Body of pancreas (tissue), 4 donors: Measurements from ENCODE around the gene CYP4A11.

Experiments
- CTCF ChIP-seq, 7 experiments: fragments of 450-650 bp in 4 of 7; fragments of 200-600 bp in 3 of 7; sonication (generic) in 3 of 7; IDR thresholded peaks; one replicate each; pipeline ENCODE4 v1.5.1; 2016 to 2019; ENCODE audit warnings: antibody characterized with exemption in 7 of 7
- POLR2A ChIP-seq, 3 donors: fragments of 450-650 bp; IDR thresholded peaks; one replicate each; pipeline ENCODE4 v1.6.1; 2016; ENCODE audit warnings: antibody characterized with exemption in 3 of 3, mild to moderate bottlenecking in 2 of 3

GRCh38 chr1:46940307-46940706, 969 bp downstream of the CYP4A11 start:
- TF ChIP-seq CTCF (IDR thresholded peaks at IDR 0.05) (no peak), POLR2A (IDR thresholded peaks at IDR 0.05) (no peak)
